GM21381 (cell line): ENCODE data around the gene KIF18A.
"Not testable (repeated sequence)": the region's sequence is repeated elsewhere in the genome, so short reads cannot be mapped to it uniquely, and the experiment has no call there.

Source experiments
- ATAC-seq: cut with Tn5 transposase; IDR thresholded peaks from one replicate; pipeline ENCODE4 v1.9.1; 2021; ENCODE audit warnings: mild to moderate bottlenecking, moderate library complexity; ENCODE audit not compliant: unreplicated experiment

Gene KIF18A

GRCh38 chr11:28107191-28107749, 686 bp downstream of the KIF18A start:
- ATAC-seq = no peak

GRCh38 chr11:28106353-28107043, 1.5 kb downstream of the KIF18A start:
- no peak for ATAC-seq

DNA sequence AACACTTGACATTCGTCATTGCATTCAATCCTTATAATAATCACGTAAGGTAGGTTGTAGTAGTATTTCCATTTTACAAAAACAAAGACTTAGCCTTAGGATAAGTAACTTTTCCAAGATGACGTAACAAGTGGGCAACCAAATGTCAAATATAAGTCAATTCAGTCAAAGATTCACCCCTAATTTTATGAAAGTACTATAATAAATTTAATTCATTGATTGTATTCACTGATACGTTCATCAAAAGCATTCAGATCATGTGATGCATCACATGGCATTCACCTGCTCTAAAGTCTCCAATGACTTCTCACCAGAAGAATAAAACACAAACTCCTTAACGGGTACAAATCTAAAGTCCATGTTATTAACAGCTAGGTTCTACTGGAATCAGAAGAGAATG, 2.1 kb downstream of the KIF18A start:
- ATAC-seq = no peak

DNA sequence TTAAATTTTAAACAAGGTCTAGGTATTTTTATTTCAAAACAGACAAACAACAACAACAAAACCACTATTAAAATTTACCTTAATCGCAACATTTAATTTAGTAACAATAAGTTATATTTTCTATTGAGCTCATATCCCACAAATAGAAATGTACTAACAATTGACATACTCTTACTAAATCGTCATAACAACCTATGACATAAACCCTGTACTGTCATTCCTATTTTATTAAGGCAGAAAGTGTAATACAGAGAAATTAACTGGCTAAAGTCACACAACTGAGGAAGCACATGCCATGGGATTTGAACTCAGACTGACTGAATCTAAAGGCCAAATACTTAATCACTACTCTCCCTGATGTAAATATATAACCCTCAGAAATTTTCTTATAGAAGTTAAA, 3.0 kb downstream of the KIF18A start:
- ATAC-seq = no peak

DNA sequence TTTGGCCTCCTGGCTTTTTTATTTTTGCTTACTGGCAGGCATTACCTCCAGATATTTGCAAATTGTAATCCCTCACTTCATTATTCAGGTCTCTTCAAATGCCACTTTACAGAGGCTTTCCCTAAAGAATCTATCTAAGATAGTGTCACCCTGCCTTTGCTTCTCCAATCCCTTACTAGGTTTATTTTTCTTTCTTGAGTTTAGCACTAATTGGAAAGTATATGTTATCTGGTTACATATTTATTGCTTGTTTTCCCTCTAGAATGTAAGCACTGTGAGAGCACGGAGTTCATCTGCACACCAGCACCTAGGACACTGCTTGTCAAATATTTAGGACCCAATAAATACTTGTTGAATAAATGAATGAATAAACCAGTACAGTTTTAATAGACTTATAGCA, 3.5 kb downstream of the KIF18A start:
- no peak for ATAC-seq

DNA sequence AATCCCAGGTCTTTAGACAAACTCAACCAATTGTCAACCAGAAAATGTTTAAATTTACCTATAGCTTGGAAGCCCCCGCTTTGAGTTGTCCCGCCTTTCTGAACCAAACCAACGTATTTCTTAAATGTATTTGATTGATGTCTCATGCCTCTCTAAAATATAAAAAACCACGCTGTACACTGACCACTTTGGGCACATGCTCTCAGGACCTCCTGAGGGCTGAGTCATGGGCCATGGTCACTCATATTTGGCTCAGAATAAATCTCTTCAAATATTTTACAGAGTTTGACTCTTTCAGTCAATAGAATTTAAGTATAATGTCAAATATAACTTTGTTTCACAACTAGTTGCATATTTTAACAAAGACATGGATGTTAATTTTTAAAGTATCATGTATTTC, 5.7 kb downstream of the KIF18A start:
- ATAC-seq = not testable (repeated sequence)

DNA sequence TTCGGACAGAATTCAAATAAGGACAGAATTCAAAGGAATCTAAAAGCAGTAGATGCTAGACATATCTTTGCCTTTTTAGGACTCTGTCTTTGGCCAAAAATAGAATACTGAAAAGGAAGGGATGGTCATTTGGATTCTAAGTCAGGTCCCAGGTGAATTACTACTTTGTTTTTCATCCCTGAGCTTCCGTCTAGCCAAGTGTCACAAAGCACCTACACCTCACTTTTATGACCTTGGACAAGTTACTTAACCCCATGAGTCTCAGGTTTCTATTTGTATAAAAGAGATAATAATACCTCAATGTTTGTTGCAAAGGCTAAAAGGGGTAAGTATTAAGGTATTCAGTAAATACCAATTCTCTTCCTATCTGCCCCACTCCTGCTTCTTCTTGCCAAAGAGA, 7.3 kb downstream of the KIF18A start:
- no peak for ATAC-seq

DNA sequence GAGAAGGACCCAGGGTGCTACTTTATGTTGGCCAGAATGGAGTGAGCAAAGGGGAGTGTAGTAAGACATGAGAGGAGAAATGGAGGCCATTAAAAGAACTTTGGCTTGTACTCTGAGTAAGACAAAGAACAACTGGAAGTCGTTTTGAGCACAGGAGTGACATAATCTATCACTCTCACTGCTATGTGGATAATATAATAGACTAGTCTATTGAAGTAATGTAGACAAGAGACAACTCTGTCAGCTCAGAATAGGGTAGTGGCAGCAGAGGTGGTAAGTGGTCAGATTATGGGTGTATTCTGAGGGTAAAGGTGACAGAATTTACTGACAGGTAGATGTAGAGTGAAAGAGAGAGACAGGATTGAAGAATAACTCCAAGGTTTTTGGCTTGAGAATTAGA, 8.2 kb downstream of the KIF18A start:
- ATAC-seq = no peak

- ATAC-seq = no peak
Observed at GRCh38 chr11:28098257-28098656, 9.7 kb downstream of the KIF18A start.

- ATAC-seq = no peak
Observed at GRCh38 chr11:28092786-28093185, 15.2 kb downstream of the KIF18A start.

DNA sequence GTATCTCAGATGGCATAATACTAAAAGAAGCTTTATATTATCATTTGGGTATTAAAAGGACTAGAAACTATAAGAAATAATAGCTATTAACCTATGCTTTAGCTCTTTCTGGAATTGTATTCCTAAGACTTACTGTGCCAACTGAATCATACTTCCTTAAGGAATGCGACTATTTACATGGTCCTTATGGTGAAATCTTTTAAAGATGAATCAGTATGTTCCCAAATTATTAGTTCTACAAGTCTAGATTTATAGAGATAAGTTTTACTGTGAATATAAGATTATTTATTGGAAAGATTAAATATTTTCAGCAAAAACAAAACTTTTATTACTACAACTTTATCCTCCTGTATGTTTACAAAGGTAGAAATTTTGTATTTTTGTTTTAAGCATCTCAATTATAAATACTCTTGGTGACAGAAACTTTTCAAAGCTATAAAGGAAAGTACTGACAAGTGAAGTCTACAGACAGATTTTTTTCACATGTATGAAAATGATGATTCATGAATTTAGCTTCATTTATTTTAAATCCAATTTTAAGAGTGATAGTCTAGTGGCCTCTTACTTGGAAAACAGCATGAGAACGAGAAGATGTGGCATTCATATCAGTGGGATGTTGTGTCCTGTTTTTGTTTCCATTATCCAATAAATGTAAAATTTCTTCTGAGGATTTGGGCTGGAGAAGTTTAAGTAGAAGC, 17.8 kb downstream of the KIF18A start:
- no peak for ATAC-seq

- ATAC-seq = no peak
Observed at GRCh38 chr11:28089378-28089777, 18.6 kb downstream of the KIF18A start.

DNA sequence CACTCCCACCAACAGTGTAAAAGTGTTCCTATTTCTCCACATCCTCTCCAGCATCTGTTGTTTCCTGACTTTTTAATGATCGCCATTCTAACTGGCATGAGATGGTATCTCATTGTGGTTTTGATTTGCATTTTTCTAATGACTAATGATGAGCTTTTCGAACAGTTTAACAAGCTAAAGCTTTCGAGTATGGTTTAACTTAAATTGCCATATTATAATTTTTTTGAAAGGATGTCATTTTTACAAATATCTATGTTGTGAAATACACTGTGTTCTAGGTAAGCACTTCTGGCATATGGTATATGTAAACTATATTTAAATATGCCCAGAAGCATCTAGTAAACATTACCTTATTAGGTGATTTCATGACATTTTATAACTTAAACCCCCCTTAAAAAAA, 20.3 kb downstream of the KIF18A start:
- ATAC-seq = not testable (repeated sequence)

- ATAC-seq = not testable (repeated sequence)
Observed at GRCh38 chr11:28087192-28087591, 20.8 kb downstream of the KIF18A start.

DNA sequence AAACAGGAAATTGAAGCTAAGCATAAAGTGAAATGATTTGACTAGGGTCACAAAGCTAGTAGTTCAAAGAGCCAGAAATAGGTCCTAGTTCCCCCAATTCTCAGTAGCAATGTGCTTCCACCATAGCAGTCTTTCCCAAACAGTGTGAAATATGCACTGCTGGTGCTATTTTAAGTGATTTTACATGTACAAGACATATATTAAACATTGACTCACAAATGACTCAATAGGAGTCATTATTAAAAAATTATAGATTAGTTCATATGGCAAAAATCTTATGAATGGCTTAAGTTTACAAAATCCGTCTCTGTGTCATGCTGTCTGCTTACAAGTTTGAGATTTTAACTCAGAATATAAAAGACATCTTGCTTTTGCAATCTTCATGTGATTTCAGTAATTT, 21.4 kb downstream of the KIF18A start:
- ATAC-seq = no peak

DNA sequence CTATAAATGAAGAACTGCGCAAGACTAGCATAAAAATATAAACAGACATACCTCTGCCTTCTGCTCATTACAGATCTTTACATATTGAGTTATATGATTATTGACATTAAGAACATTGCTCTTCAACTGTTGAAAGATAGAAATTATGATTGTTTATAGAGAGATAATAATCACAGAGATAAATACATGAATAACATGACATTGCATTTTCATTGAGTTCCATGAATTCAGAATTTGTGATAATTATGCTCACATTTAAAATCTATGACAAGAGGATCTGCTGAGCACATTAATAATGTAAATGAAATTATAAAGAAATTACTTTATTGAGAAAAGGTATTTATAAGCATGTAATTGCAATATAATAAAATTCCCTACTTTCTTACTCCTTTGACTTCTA, 24.8 kb downstream of the KIF18A start:
- no peak for ATAC-seq

GRCh38 chr11:28077521-28077920, 30.4 kb downstream of the KIF18A start:
- no peak for ATAC-seq

DNA sequence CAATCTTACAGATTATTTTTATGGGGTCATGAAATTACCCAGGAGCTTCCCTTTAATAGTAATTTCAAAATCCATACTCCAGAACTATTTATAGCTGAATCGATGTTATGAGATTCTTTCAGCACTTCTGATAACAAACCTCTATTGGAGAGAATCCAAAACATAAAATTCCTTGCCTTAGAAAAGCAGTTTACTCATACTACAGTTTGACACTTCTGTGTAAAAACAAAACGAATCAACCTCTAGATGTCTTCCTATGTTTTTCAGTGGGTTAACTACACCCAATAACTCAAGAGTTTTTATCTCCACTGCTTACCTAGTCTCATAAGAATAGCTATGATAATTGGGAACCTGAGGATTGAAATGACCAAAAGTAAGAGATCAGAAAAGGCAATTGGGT, 35.6 kb downstream of the KIF18A start:
- ATAC-seq = no peak

GRCh38 chr11:28071305-28071704, 36.7 kb downstream of the KIF18A start:
- ATAC-seq = no peak

GRCh38 chr11:28058333-28058732, 49.6 kb downstream of the KIF18A start:
- no peak for ATAC-seq

- no peak for ATAC-seq
Observed at GRCh38 chr11:28054821-28055220, 53.1 kb downstream of the KIF18A start.
